ENCODE measurements around the gene PCCA.

- TF ChIP-seq, protein P1, sequence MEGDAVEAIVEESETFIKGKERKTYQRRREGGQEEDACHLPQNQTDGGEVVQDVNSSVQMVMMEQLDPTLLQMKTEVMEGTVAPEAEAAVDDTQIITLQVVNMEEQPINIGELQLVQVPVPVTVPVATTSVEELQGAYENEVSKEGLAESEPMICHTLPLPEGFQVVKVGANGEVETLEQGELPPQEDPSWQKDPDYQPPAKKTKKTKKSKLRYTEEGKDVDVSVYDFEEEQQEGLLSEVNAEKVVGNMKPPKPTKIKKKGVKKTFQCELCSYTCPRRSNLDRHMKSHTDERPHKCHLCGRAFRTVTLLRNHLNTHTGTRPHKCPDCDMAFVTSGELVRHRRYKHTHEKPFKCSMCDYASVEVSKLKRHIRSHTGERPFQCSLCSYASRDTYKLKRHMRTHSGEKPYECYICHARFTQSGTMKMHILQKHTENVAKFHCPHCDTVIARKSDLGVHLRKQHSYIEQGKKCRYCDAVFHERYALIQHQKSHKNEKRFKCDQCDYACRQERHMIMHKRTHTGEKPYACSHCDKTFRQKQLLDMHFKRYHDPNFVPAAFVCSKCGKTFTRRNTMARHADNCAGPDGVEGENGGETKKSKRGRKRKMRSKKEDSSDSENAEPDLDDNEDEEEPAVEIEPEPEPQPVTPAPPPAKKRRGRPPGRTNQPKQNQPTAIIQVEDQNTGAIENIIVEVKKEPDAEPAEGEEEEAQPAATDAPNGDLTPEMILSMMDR (IDR thresholded peaks at IDR 0.05), result no peak
- TF ChIP-seq POLR2A (IDR thresholded peaks at IDR 0.05), result no peak
Observed at GRCh38 chr13:100537486-100537885, 448.6 kb downstream of the PCCA start.

Measured in Peyer's patch (tissue), 4 donors.